Esophagus muscularis mucosa (tissue), 4 donors: Measurements from ENCODE around the gene FXYD3. TPM values are rescaled to one million over a fixed set of nuclear protein-coding genes. Genes with fewer than 3 reads are reported as not detected.

Source experiments
- DNase-seq: peaks from one replicate; pipeline ENCODE4 v3.0.0-alpha.2; 2017; ENCODE audit errors: extremely low spot score
- H3K27ac ChIP-seq, 4 donors: fragments of 200-600 bp; sonication (generic); replicated peaks in 1 of 4; 1 replicate in 3 of 4; 2 replicates in 1 of 4; pipeline ENCODE4 v1.5.1; 2016 to 2019; ENCODE audit warnings: mild to moderate bottlenecking in 1 of 4
- H3K27me3 ChIP-seq, 4 donors: fragments of 200-600 bp; sonication (generic); one replicate each; pipeline versions ENCODE4 v1.5.1 to v1.6.0; 2016 to 2019
- H3K36me3 ChIP-seq, 4 donors: fragments of 200-600 bp; sonication (generic); one replicate each; pipeline ENCODE4 v1.5.1; 2016 to 2019
- H3K4me1 ChIP-seq, 4 donors: fragments of 200-600 bp; sonication (generic); one replicate each; pipeline ENCODE4 v1.5.1; 2016 to 2019
- H3K4me3 ChIP-seq, 4 donors: fragments of 200-600 bp; sonication (generic); 1 replicate in 2 of 4; 2 replicates in 2 of 4; pipeline ENCODE4 v1.5.1; 2016 to 2019; ENCODE audit warnings: mild to moderate bottlenecking in 4 of 4, moderate library complexity in 1 of 4
- H3K9me3 ChIP-seq, 4 donors: fragments of 200-600 bp; sonication (generic); 1 replicate in 3 of 4; 2 replicates in 1 of 4; pipeline ENCODE4 v1.5.1; 2016 to 2019
- EP300 ChIP-seq: sonication (generic); formaldehyde crosslinking; IDR thresholded peaks from one replicate; pipeline ENCODE4 v1.6.1; 2017; ENCODE audit warnings: antibody characterized with exemption
- POLR2A ChIP-seq: fragments of 450-650 bp; IDR thresholded peaks from one replicate; pipeline ENCODE4 v1.6.1; 2017; ENCODE audit warnings: antibody characterized with exemption, moderate library complexity, mild to moderate bottlenecking, low read depth
- POLR2AphosphoS5 ChIP-seq, 2 donors: sonication (generic); formaldehyde crosslinking; IDR thresholded peaks; one replicate each; pipeline ENCODE4 v1.6.1; 2017; ENCODE audit warnings: antibody characterized with exemption in 2 of 2
- WGBS: methylation state at CpG from one replicate; pipeline ENCODE4 v1.1.5; 2018; 5-methylcytosine and 5-hydroxymethylcytosine counted together
- intact Hi-C: fragments of 100-400 bp; cut with DNase I; formaldehyde crosslinking; loops from one replicate; pipeline ENCODE4 v1.15.1; 2023
- total RNA-seq, 4 donors: library from RNA; depleted of rRNA; stranded (reverse); fragments of >200 nt; gene quantifications; one replicate each; pipeline versions ENCODE4 v1.1.0 to v1.2.1, GENCODE V29; 2016
- TF ChIP-seq, protein P1 (sequence below), 3 experiments: fragments of 200-600 bp in 2 of 3; fragments of 450-650 bp in 1 of 3; sonication (generic) in 2 of 3; IDR thresholded peaks; one replicate each; pipeline ENCODE4 v1.5.1; 2017 to 2019; ENCODE audit warnings: antibody characterized with exemption in 3 of 3, mild to moderate bottlenecking in 2 of 3, moderate library complexity in 1 of 3

Gene FXYD3
- total RNA-seq, 4 donors from 2014 or later: 0.83 to 3.8 (median 3.1) TPM

DNA sequence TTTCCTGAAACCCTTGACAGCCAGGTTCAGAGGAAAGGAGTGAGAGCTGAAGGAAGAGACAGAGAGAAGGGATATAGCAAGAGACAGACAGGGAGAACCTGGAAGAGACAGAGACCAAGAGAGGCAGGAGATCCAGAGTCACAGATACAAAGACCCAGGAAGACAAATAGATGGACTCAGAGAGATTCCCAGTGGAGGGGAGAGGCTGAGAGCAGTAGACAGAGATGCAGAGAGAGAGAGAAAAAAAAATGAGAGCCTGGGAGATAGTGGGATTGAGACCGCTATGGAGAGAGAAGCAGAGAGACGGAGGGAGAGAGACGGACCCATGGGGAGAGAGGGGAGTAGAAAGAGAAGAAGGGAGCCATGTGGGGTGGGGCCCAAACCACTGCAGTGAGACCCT, 28.2 kb downstream of the FXYD3 start:
- Histone ChIP-seq H3K36me3 (no peaks in the 10 kb centered on the region), H3K4me1 (peaks cover 22 to 51% (median 44%) of the 10 kb centered on the region in 4 donors), H3K27me3 (peaks cover 0 to 55% (median 16%) of the 10 kb centered on the region in 4 donors), H3K4me3 (no peak overlapping the region), H3K27ac (no peak overlapping the region), H3K9me3 (peaks cover 0 to 4% (median 0%) of the 10 kb centered on the region in 4 donors)
- intact Hi-C loops: loop anchor here (5.0 kb wide), 2 partner anchors 77 to 123 kb away; partner anchors contain the start of gene USF2
- no peak for DNase-seq
- 44% methylated on average over 3 of the region's 3 CpGs for WGBS
- TF ChIP-seq POLR2AphosphoS5 (IDR thresholded peaks at IDR 0.05): no peak

DNA sequence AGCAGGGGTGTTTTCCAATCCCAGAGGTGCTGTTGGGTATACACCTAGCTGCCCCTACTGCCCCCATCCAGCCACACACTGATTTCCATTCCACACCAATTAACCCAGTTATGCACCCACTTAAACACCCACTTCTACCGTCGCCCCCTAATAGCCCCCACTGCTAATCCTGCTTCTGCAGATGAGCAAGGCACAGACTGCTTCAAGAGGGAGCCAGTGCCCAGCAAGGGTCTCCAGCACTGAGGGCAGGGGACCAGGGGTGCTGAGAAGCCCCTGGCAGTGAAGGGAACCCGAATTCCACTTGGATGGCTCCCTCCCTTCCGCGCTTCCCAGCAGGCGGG, 28.6 kb downstream of the FXYD3 start:
- Histone ChIP-seq H3K27me3 (peaks cover 0 to 51% (median 16%) of the 10 kb centered on the region in 4 donors), H3K9me3 (peaks cover 0 to 4% (median 0%) of the 10 kb centered on the region in 4 donors), H3K4me1 (peaks cover 22 to 51% (median 41%) of the 10 kb centered on the region in 4 donors), H3K4me3 (no peak overlapping the region), H3K36me3 (no peaks in the 10 kb centered on the region), H3K27ac (no peak overlapping the region)
- no peak for DNase-seq
- intact Hi-C loops: loop anchor here (5.0 kb wide), 2 partner anchors 77 to 123 kb away; partner anchors contain the start of gene USF2
- no CpG with 5 or more reads among the region's 6 CpGs for WGBS
- TF ChIP-seq POLR2A (no peak), EP300 (no peak)

DNA sequence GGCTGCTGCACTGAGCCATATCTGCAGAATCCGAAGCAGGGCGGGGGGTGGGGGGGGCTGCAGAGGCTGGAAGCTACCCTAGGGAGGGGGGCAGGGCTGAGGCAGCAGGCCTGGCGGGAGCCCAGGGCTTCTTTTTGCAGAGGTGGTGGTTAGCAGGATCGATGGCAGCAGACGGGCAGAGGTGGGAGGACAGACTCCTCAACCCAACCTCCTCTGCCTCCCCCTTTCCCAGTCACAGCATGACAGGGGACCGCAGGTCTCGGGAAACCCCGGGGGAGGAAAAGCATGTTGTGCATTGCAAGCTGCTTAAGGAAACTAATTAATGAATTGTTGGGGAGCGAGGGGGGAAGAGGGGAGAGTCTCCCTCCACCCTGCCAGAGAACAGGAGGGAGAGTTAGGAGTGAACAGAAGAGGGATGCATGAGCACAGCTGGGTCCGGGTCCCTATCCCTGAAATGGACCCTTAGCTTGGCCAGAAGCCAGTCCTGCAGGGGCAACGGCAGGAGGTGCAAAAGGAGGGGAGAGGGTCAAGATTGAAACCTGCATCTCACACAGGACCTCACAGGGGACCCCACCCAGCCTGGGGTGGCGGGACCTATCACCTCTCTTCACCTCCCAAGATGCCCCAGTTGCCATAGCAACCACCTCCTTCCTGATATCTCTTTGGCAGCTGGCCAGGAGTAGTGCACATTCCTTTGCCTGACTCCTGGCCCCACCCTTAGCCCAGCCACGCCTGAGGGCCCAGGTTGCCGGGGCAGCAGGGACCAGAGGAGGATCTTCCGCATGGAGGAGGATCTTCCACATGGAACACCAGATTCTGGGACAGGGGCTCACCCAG, 29.2 kb downstream of the FXYD3 start:
- peaks cover 0 to 4% (median 0%) of the 10 kb centered on the region in 4 donors for H3K9me3 ChIP-seq
- WGBS: 29% methylated on average over 12 of the region's 15 CpGs
- DNase-seq: no peak
- intact Hi-C loops: loop anchor here (5.0 kb wide), 2 partner anchors 78 to 122 kb away; partner anchors contain the start of gene USF2
- TF ChIP-seq POLR2AphosphoS5 (IDR thresholded peaks at IDR 0.05) (no peak), POLR2A (no peak), EP300 (no peak)
- H3K4me1 ChIP-seq: peaks cover 19 to 45% (median 35%) of the 10 kb centered on the region in 4 donors
- no peaks in the 10 kb centered on the region for H3K36me3 ChIP-seq
- no peak overlapping the region for H3K27ac ChIP-seq
- no peak overlapping the region for H3K4me3 ChIP-seq
- peaks cover 0 to 45% (median 16%) of the 10 kb centered on the region in 4 donors for H3K27me3 ChIP-seq

DNA sequence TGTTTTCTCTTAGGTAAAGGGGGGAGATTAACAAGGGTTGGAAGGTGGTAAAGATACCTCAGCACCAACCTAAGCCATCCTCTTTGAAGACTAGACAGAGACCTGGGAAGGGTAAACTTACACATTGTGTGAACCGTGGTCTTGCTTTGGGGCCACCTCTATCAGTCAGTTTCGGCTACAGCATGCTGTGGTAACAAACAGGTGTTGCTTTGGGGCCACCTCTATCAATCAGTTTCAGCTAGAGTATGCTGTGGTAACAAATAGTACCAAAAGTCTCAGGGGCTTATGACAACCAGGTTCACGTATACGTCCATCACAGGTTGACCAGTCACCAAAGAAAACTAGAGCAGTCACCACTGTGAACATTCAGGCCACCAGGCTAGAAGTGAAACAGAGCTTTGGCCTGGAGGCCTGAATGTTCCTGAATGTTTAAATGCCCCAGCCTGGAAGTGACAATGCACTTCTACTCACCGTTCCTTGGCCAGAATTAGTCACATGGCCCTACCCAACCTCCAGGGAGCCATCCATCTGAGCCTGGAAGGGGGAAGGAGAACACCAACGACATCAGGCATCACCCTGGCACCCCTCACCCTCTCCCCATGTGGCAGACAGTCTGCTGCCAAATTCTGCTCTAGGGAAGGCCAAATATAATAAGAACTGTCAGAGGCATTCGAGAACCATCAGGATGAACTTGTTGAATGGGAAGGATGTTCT, 31.3 kb downstream of the FXYD3 start:
- Histone ChIP-seq H3K27ac (no peak overlapping the region), H3K27me3 (peaks cover 0 to 45% (median 14%) of the 10 kb centered on the region in 4 donors), H3K4me3 (no peak overlapping the region), H3K4me1 (peaks cover 2 to 27% (median 16%) of the 10 kb centered on the region in 4 donors), H3K9me3 (no peaks in the 10 kb centered on the region), H3K36me3 (no peaks in the 10 kb centered on the region)
- intact Hi-C loops: no loop called here
- TF ChIP-seq POLR2AphosphoS5 (IDR thresholded peaks at IDR 0.05) (no peak), EP300 (no peak), POLR2A (no peak)
- TF ChIP-seq, protein P1, sequence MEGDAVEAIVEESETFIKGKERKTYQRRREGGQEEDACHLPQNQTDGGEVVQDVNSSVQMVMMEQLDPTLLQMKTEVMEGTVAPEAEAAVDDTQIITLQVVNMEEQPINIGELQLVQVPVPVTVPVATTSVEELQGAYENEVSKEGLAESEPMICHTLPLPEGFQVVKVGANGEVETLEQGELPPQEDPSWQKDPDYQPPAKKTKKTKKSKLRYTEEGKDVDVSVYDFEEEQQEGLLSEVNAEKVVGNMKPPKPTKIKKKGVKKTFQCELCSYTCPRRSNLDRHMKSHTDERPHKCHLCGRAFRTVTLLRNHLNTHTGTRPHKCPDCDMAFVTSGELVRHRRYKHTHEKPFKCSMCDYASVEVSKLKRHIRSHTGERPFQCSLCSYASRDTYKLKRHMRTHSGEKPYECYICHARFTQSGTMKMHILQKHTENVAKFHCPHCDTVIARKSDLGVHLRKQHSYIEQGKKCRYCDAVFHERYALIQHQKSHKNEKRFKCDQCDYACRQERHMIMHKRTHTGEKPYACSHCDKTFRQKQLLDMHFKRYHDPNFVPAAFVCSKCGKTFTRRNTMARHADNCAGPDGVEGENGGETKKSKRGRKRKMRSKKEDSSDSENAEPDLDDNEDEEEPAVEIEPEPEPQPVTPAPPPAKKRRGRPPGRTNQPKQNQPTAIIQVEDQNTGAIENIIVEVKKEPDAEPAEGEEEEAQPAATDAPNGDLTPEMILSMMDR (IDR thresholded peaks at IDR 0.05): no peak
- DNase-seq: no peak
- 62% methylated on average over 7 of the region's 7 CpGs for WGBS

DNA sequence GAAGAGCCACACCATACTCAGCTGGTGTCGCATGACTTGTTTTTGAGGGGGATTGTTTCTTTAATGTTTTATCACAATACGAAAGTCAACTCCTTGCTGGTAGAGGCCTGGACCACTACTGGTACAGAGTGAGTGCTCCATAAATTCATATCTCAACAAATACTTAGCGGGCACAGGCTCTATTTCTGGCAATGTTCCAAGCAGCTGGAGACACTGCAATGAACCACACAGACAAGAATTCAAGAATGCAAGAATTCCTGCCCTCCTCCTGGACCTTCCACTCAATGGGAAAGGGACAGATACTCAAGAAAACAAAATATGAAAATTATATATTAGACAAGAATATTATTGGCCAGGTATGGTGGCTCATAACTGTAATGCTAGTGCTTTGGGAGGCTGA, 33.8 kb downstream of the FXYD3 start:
- DNase-seq: no peak
- Histone ChIP-seq H3K27me3 (peaks cover 0 to 37% (median 10%) of the 10 kb centered on the region in 4 donors), H3K4me1 (peaks cover 10 to 19% (median 15%) of the 10 kb centered on the region in 4 donors), H3K4me3 (no peak overlapping the region), H3K9me3 (no peaks in the 10 kb centered on the region), H3K36me3 (no peaks in the 10 kb centered on the region), H3K27ac (no peak overlapping the region)
- WGBS: 82% methylated on average over 3 of the region's 3 CpGs
- intact Hi-C loops: no loop called here
- TF ChIP-seq POLR2A (no peak), EP300 (no peak), POLR2AphosphoS5 (IDR thresholded peaks at IDR 0.05) (no peak)
- TF ChIP-seq, protein P1 (IDR thresholded peaks at IDR 0.05): no peak

DNA sequence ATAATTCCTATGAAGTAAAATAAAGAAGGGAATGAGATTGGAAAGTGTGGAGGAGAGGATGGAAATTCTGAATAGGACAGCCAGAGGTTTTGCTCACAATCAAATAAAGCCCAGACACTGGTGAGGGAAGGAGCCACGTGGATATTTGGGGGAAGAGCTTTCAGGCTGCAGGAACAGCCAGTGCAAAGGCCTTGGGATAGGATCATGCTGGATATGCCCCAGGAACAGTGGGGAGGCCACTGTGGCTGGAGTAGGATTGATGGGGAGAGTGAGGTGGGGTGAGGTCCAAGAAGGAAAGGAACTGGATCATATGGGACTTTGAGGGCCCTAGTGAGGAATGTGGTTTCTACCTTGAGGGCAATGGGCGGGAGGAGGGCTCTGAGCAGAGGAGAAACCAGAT, 34.8 kb downstream of the FXYD3 start:
- Histone ChIP-seq H3K27ac (no peak overlapping the region), H3K9me3 (no peaks in the 10 kb centered on the region), H3K4me1 (peaks cover 15 to 26% (median 24%) of the 10 kb centered on the region in 4 donors), H3K36me3 (no peaks in the 10 kb centered on the region), H3K4me3 (no peak overlapping the region), H3K27me3 (peaks cover 0 to 43% (median 17%) of the 10 kb centered on the region in 4 donors)
- WGBS: 70% methylated on average over 2 of the region's 2 CpGs
- TF ChIP-seq, protein P1 (IDR thresholded peaks at IDR 0.05): no peak
- TF ChIP-seq EP300: no peak
- no peak for TF ChIP-seq POLR2AphosphoS5 (IDR thresholded peaks at IDR 0.05)
- TF ChIP-seq POLR2A: no peak
- intact Hi-C loops: no loop called here
- no peak for DNase-seq
